Adrenal gland (tissue), 12 donors: ENCODE results near the gene MAPKAP1. TPM values are rescaled to one million over a fixed set of nuclear protein-coding genes. Genes with fewer than 3 reads are reported as not detected.
A peak's percentile ranks its signal among the peaks of the same experiment; 100 is the strongest.

Experiments
- DNase-seq, 7 donors: peaks; one replicate each; pipeline ENCODE4 v3.0.0-alpha.2; 2019 to 2020
- H3K27ac ChIP-seq, 5 donors: fragments of 200-600 bp; sonication (generic) in 4 of 5; 1 replicate in 3 of 5; 2 replicates in 2 of 5; pipeline versions ENCODE4 v1.5.1 to v1.8.0; 2016 to 2020; ENCODE audit warnings: mild to moderate bottlenecking in 1 of 5
- H3K27me3 ChIP-seq: fragments of 200-600 bp; 2 replicates; pipeline ENCODE4 v1.8.0; 2021
- H3K36me3 ChIP-seq, 2 donors: fragments of 200-600 bp; replicated peaks in 1 of 2; 1 replicate in 1 of 2; 2 replicates in 1 of 2; pipeline versions ENCODE4 v1.5.1 to v1.8.0; 2018 to 2022
- H3K4me1 ChIP-seq, 2 donors: fragments of 200-600 bp; replicated peaks in 1 of 2; 1 replicate in 1 of 2; 2 replicates in 1 of 2; pipeline versions ENCODE4 v1.5.1 to v1.8.0; 2018 to 2021
- H3K4me3 ChIP-seq, 4 donors: fragments of 200-600 bp; sonication (generic) in 3 of 4; one replicate each; pipeline ENCODE4 v1.5.1; 2016 to 2018
- H3K9me3 ChIP-seq, 3 donors: fragments of 200-600 bp; sonication (generic) in 1 of 3; replicated peaks in 1 of 3; 1 replicate in 2 of 3; 2 replicates in 1 of 3; pipeline versions ENCODE4 v1.5.1 to v1.8.0; 2016 to 2021
- CTCF ChIP-seq, 6 experiments: fragments of 450-650 bp in 4 of 6; fragments of 200-600 bp in 2 of 6; sonication (generic) in 1 of 6; IDR thresholded peaks; 1 replicate in 5 of 6; 2 replicates in 1 of 6; pipeline versions ENCODE4 v1.5.1 to v1.8.0; 2016 to 2021; ENCODE audit warnings: antibody characterized with exemption in 6 of 6, mild to moderate bottlenecking in 2 of 6, moderate library complexity in 1 of 6
- POLR2A ChIP-seq, 2 donors: fragments of 450-650 bp; IDR thresholded peaks; one replicate each; pipeline ENCODE4 v1.6.1; 2017; ENCODE audit warnings: antibody characterized with exemption in 2 of 2, mild to moderate bottlenecking in 2 of 2, moderate library complexity in 1 of 2
- WGBS, 4 donors: extraction: QIAGEN DNeasy Blood & Tissue Kit in 2 of 4; methylation state at CpG; one replicate each; pipeline versions ENCODE4 v1.1.5 to v1.1.7; 2013 to 2017; 5-methylcytosine and 5-hydroxymethylcytosine counted together
- intact Hi-C, 2 donors: fragments of 100-400 bp; cut with DNase I; formaldehyde crosslinking; loops; one replicate each; pipeline versions ENCODE4 v1.14.1 to v1.15.0; 2022 to 2023
- polyA plus RNA-seq, 3 donors: library from polyadenylated mRNA; stranded (reverse); fragments of 200-250 nt in 2 of 3; fragments of 350-450 nt in 1 of 3; fragmentation: Illumina TruSeq in 1 of 3; extraction: RNeasy Lipid Tissue Mini Kit (QIAGEN cat#74804) in 1 of 3; gene quantifications; one replicate each; pipeline ENCODE4 v1.2.3, GENCODE V29; 2013 to 2014
- total RNA-seq, 9 donors: library from RNA; depleted of rRNA in 4 of 9; stranded (reverse); fragments of >200 nt in 4 of 9; fragments of 120-200 nt in 1 of 9; fragmentation: NEBNext Ultra II Directional in 1 of 9; extraction: Animal tissue kit (Norgen Biotek cat#: 25700) in 1 of 9; gene quantifications; one replicate each; pipeline versions ENCODE4 v1.1.0 to v1.2.4, GENCODE V29; 2013 to 2023
- donor health status: healthy with polysubstance abuse.
- donor health status: Bipolar disorder and iron deficiency.
- donor health status: DM: yes; HTN: yes; CAD: no.
- donor health status: DM: no; HTN: no; CAD: no.
- donor health status: DM: no; HTN: no; CAD: no.
- donor health status: DM: yes; HTN: yes; CAD: no.

Gene MAPKAP1
- total and polyA plus RNA-seq, 12 donors = 72.2 to 156 (median 94.9) TPM

- WGBS, 4 donors = 89 to 94% (median 91%) methylated on average over 2 to 10 of the region's 10 CpGs
- H3K27ac ChIP-seq = no peak overlapping the region
- peak in 3 of 7 donors; percentile 32 to 42 (median 32) for DNase-seq
- H3K9me3 ChIP-seq = no peaks in the 10 kb centered on the region
- TF ChIP-seq CTCF (IDR thresholded peaks at IDR 0.05) = peak in 5 of 6 experiments; percentile 10 to 47 (median 35)
- TF ChIP-seq POLR2A (IDR thresholded peaks at IDR 0.05) = no peak
- H3K4me3 ChIP-seq = no peak overlapping the region
- peaks cover 4 to 8% of the 10 kb centered on the region in 2 donors for H3K4me1 ChIP-seq
- intact Hi-C loops = no loop called here
- no peaks in the 10 kb centered on the region for H3K27me3 ChIP-seq
- H3K36me3 ChIP-seq = no peaks in the 10 kb centered on the region
Observed at GRCh38 chr9:125428060-125428901, 278.7 kb downstream of the MAPKAP1 start.

GRCh38 chr9:125427556-125427955 lies 279.5 kb downstream of the MAPKAP1 start:
- H3K9me3 ChIP-seq = no peaks in the 10 kb centered on the region
- H3K36me3 ChIP-seq = no peaks in the 10 kb centered on the region
- H3K27me3 ChIP-seq = no peaks in the 10 kb centered on the region
- H3K27ac ChIP-seq = no peak overlapping the region
- intact Hi-C loops = no loop called here
- DNase-seq = no peak
- no peak overlapping the region for H3K4me3 ChIP-seq
- TF ChIP-seq POLR2A (IDR thresholded peaks at IDR 0.05) (no peak), CTCF (IDR thresholded peaks at IDR 0.05) (no peak)
- 80 to 91% (median 89%) methylated on average over 3 to 18 of the region's 18 CpGs for WGBS, 4 donors
- H3K4me1 ChIP-seq = peaks cover 4 to 8% of the 10 kb centered on the region in 2 donors

- no peak for DNase-seq
- peaks cover 4 to 8% of the 10 kb centered on the region in 2 donors for H3K4me1 ChIP-seq
- no peaks in the 10 kb centered on the region for H3K36me3 ChIP-seq
- TF ChIP-seq POLR2A (IDR thresholded peaks at IDR 0.05) (no peak), CTCF (IDR thresholded peaks at IDR 0.05) (no peak)
- 95 to 99% (median 96%) methylated on average over 16 to 17 of the region's 17 CpGs for WGBS, 4 donors
- H3K9me3 ChIP-seq = no peaks in the 10 kb centered on the region
- H3K4me3 ChIP-seq = no peak overlapping the region
- H3K27me3 ChIP-seq = no peaks in the 10 kb centered on the region
- intact Hi-C loops = no loop called here
- H3K27ac ChIP-seq = no peak overlapping the region
Observed at GRCh38 chr9:125426926-125427325, 280.1 kb downstream of the MAPKAP1 start.

GRCh38 chr9:125425901-125426515 lies 281.0 kb downstream of the MAPKAP1 start:
- Histone ChIP-seq H3K4me1 (peaks cover 4 to 8% of the 10 kb centered on the region in 2 donors), H3K36me3 (no peaks in the 10 kb centered on the region), H3K4me3 (no peak overlapping the region), H3K9me3 (no peaks in the 10 kb centered on the region), H3K27me3 (no peaks in the 10 kb centered on the region), H3K27ac (peak overlapping the region in 1 of 5 donors; percentile 24)
- WGBS, 4 donors = 91 to 96% (median 94%) methylated on average over 12 to 14 of the region's 14 CpGs
- TF ChIP-seq CTCF (IDR thresholded peaks at IDR 0.05) (no peak), POLR2A (IDR thresholded peaks at IDR 0.05) (no peak)
- DNase-seq = no peak
- intact Hi-C loops = no loop called here
